Prostate gland (tissue), 2 donors: ENCODE data around the gene S100A12.

ENCODE experiments used
- POLR2A ChIP-seq: fragments of 450-650 bp; IDR thresholded peaks from one replicate; pipeline ENCODE4 v1.6.1; 2016; ENCODE audit warnings: antibody characterized with exemption, mild to moderate bottlenecking
- TF ChIP-seq, protein P1 (sequence below), 4 experiments: fragments of 200-600 bp in 2 of 4; fragments of 450-650 bp in 2 of 4; sonication (generic) in 2 of 4; IDR thresholded peaks; 1 replicate in 3 of 4; 2 replicates in 1 of 4; pipeline ENCODE4 v1.5.1; 2016 to 2019; ENCODE audit warnings: antibody characterized with exemption in 4 of 4, mild to moderate bottlenecking in 2 of 4, moderate library complexity in 2 of 4

DNA sequence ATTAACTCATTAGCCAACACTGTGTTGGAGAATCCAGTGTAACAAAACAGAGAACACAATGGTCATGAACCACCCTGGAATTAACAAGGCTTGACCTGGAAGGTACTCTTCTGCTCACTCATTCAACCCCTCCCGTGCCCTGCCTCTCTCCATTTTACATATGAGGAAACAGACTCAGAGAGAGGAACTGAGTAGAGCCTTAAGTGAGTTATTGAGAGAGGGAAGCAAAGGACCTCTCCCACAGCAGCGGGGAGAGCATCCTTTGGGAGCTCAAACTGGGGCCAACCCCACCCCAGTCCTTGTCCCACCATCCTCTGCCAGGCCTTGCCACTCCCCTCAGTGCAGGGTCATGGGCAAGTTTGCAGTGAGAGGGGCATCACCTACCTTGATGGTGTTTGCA is 1.4 kb downstream of the S100A12 start:
- TF ChIP-seq, protein P1, sequence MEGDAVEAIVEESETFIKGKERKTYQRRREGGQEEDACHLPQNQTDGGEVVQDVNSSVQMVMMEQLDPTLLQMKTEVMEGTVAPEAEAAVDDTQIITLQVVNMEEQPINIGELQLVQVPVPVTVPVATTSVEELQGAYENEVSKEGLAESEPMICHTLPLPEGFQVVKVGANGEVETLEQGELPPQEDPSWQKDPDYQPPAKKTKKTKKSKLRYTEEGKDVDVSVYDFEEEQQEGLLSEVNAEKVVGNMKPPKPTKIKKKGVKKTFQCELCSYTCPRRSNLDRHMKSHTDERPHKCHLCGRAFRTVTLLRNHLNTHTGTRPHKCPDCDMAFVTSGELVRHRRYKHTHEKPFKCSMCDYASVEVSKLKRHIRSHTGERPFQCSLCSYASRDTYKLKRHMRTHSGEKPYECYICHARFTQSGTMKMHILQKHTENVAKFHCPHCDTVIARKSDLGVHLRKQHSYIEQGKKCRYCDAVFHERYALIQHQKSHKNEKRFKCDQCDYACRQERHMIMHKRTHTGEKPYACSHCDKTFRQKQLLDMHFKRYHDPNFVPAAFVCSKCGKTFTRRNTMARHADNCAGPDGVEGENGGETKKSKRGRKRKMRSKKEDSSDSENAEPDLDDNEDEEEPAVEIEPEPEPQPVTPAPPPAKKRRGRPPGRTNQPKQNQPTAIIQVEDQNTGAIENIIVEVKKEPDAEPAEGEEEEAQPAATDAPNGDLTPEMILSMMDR (IDR thresholded peaks at IDR 0.05), result no peak
- TF ChIP-seq POLR2A, result no peak
